HG02852 (cell line): Measurements from ENCODE around the gene KRT79.
"Not testable (repeated sequence)": the region's sequence is repeated elsewhere in the genome, so short reads cannot be mapped to it uniquely, and the experiment has no call there.

Source experiments
- ATAC-seq: cut with Tn5 transposase; IDR thresholded peaks from one replicate; pipeline ENCODE4 v1.9.1; 2021; ENCODE audit warnings: mild to moderate bottlenecking, moderate library complexity; ENCODE audit not compliant: unreplicated experiment

KRT79 gene

DNA sequence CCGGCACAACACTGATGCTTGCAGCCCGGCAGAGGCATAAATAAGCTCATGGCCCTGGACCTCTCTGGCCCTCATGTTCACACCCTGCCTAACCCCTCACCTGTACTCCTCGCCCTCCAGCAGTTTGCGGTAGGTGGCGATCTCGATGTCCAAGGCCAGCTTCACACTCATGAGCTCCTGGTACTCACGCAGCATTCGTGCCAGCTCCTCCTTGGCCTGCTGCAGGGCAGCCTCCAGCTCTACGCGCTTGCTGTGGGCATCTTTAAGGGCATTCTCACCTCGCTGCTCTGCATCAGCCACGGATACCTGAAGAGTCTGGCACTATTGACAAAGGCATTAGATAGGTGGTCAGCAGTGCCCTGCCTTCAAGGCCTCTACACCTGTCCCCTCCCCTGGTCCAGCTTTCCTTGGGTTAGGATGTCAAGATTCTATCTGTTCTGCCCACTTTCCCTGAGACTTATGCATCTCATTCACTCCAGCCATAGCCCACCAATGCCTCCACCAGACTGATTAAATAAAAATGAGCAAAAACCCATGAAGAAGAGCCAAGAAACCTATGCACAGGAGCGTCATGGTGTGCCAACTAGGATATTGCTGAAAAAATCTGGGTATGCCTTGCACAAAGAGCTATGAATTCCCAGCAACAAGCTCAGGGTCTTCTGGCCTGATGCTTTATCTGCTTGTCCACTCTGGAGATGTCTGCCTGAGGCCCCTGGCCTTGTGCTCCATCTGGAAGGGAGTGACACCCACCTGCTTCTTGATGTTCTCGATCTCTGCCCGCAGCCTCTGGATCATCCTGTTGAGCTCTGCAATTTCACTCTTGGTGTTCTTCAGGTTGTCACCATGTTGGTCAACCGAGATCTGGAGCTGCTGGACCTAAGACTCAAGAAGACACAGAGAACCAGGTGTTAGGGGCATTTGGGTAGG, 26.3 kb downstream of the KRT79 start:
- no peak for ATAC-seq

DNA sequence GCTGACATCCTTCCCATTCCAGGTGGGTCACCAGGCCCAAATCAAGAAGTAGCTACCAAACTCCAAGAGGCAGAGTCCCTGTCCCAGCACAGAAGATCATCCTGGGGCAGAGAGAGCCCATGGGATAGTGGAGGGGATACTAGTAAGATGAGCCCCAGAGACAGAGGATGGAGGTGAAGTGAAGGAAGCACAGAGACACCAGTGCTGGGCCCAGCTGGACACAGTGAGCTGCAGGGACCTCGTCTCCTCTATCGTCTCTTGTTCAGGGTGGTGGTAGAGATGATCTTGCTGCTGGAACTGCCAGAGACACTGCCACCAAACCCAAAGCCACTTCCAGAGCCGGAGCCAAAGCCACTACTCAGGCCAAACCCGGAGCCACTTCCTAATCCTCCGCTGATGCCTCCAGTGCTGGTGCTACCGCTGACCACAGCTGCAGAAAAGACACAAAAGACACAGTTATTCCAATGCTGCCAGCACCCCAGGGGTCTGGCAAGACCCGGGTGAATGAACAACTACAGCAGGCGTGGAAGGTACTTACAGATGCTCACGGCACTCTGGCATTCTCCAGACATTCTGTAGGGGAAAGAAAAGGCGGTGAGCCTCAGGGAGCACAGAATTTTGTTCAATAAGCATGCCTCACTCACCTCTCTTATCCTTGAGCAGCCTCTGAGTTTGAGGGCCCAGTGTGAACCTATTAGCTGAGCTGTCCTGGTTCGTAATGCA, 27.1 kb downstream of the KRT79 start:
- ATAC-seq, result no peak

DNA sequence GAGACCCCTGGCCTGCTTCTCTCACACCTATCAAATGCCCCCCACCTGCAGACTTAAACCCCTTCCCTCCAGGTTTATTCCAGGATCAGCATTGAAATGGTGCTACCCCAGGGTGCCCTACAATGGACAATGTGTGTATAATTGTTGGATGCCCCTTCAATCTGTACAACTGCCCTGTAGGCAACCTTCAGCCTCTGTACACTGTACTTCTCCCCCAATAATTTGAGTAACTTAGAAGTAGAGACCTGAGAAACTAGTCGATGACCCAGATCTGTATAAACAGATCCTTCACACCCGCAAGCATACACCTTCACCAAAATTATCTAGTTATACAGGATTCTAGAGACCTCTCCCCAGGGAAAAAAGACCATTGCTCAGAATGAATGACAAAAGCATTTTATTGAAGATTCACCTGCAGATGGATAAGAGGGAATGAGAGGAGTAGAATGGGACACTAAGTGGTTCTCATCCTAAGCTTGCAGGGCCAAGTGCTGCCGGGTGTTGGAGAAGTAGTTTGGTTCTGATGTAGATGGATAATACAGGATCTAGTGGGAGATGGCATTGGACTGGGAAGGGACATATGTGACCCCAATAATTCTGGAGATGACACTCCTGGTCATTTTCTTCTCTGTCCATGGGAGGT, 27.8 kb downstream of the KRT79 start:
- ATAC-seq, result no peak

DNA sequence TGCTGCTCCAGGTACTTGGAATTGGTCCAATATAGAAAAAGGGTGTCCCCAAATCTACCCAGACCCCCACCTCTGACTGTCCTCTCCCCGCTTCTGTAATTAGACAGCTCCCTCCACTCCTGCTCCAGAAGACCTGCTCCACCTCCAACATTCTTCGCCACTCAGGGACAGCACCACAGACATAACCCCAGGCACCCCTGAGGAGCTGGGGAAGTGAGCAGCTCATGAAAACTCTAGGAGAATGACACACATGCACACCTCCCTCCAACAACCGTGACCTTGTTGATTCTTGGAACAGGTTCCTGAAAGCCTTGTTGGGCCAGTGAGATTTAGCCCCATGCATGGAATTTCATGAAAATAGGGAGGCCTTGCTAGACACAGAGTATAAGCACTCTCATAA, 28.4 kb downstream of the KRT79 start:
- ATAC-seq, result no peak

DNA sequence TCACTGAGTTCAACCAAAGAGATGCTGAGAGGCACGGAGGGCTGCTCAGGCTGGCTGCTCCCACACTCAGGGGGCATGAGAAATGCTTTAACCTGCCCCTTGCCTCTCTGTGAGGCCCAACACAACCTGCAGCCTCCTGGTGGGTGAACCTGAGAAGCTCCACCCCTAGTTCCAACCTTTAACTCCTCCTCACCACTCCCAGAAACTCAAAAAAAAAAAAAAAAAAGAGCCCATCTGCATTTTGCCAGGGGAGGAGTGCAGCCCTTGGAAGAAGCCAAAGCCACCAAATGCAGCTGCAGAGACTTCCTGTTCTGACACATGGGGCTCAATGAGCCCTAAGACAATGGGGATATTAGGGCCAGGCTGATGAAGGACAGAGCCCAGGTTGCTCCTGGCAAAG, 29.1 kb downstream of the KRT79 start:
- no peak for ATAC-seq

DNA sequence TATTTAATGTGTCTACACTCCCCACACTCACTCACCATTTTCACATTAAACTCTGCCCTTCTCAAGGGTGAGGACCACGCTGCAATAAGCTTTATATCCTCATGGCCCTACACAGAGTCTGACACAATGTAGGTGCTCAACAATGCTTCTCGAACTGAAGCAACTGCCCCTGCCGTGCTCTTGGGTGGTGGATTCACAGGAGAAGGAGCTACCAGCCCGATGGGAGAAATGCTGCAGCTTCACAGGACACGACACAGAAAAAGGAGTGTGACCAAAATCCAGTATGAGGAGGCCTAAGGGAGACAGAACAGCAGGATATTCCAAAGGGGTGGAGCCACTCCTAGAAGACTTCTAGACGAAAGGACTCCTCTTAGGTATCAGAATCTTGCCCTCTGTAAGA, 31.7 kb downstream of the KRT79 start:
- ATAC-seq, result no peak

DNA sequence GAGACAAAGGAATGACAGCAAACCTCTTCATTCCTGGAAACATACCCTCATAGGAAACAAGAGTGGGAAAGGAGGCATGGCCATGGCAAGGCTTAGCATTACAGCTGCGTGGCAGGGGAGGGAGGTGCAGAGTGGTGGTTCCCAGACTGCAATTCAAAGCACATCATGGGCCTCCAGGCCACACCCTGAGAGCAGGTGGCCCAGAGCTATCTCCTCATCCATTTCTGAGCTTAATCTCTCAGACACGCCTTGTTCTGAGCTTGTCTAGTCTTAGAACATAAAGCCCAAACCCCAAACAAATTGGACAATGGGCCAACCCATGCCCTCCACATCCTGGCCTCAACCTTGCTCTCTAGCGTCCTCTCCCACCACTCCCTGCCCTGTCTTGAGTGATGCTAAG, 32.3 kb downstream of the KRT79 start:
- ATAC-seq, result no peak

DNA sequence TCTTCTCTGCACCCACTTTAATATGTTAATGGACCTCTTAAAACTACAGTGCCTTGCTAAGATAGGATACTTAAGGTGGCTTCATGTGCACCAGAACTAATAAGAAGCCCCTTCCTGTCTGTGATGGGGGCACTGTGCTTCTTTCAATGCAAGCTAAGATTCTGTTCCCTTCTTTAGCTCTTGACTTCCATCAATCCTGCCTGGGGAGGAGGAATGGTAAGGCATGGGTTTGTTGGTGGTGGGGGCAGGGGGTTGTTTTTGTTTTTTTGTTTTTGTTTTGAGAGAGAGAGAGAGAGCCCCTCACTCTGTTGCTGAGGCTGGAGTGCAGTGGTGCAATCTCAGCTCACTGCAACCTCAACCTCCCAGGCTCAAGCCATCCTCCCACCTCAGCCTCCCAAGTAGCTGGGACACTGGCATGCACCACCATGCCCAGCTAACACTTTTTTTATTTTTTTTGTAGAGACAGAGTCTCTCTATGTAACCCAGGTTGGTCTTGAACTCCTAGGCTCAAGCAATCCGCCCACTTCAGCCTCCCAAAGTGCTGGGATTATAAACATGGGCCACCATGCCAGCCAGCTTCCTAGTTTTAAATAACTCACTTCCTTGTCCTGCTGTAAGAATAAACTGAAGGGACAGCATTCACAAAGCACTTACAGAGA, 33.7 kb downstream of the KRT79 start:
- no peak for ATAC-seq

DNA sequence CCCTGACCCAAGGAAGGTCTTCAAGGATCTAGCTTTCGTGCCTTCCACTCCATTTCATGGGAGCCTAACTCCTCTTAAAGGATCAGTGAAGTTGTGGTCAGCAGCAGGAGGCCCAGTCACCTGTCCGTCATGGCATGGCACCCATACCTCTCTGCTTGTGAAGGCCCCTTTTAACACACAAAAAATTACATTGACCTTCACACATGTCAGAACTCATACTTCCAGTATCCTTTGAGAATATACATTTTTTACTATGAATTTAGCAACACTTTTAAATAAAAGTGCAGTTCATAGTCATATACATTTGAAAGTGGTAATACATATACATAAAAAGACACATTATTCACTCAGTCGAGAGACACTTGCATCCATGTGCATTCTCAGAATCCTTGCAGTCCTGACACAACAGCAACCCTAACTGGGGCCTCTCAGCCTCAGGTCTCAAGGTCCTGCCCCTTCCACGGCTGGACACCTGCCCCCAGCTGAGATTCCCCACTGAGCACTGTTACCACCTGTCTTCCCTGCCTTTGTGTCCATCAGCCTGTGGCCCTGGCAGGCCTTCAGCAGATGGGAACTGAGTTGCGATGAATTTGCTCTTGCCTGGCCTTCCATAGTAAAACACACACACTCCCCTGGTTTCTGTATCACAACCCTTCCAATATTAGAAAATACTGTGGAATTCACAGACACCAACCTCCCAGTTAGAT, 34.5 kb downstream of the KRT79 start:
- ATAC-seq, result no peak

DNA sequence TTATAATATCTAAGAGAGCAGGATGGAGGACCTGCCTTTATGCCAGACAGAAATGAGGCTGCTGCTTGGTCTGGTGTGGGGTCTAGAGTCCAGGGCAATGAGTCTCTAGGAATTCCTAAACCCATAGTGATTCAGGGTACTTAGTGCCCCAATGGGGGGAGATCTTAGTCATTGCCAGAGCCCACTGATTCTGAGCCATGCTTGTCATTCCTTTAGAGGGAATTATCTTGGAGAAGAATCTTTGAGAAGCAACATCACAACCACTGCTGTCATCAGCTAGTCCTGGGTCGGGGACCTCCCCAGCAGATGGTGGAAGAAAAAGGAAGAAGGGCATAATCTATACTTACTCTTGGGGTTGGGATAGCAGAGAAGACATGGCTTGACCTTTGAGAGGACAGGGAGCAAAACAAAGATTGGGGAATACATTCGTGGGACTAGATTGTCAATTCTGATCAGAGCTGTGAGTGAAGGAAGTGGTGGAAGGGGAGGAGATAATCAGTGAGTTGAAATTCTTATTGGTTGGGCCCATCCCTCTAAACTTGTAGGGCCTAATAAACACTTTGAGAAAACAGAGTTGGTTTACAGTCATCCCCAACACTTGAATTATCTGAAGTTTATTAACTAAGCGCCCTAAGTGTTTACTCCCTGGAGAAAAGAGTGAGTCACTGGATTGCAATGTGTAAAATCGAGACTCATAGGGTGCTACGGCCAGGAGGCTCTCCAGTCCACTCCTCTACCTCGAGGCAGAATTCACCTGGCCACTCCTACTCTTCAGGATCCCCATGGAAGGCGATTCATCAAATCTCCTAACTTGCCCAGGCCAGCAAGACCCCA, 35.2 kb downstream of the KRT79 start:
- ATAC-seq, result no peak

DNA sequence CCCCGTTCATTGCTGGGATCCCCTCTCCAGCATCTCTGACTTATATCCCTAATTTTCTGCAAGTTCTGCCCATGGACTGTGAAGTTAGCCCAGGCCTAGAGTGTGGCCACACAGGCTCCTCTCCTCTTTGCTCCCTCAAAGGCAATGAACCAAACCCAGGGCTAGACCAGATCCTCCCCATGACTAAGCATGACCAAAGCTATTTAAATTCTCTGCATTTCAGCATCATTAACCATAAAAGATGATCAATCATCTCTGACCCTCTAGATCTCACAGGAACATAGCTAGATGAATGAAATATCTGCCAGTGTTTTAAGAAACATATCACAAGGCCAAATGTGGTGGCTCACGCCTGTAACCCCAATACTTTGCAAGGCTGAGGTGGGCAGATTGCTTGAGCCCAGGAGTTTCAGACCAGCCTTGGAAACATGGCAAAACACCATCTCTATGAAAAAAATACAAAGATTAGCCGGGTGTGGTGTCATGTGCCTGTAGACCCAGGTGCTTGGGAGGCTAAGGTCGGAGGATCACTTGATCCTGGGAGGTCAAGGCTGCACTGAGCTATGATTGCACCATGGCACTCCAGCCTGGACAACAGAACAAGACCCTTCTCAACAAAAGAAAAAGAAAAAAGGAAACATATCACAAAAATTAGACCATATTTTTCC, 36.0 kb downstream of the KRT79 start:
- no peak for ATAC-seq

DNA sequence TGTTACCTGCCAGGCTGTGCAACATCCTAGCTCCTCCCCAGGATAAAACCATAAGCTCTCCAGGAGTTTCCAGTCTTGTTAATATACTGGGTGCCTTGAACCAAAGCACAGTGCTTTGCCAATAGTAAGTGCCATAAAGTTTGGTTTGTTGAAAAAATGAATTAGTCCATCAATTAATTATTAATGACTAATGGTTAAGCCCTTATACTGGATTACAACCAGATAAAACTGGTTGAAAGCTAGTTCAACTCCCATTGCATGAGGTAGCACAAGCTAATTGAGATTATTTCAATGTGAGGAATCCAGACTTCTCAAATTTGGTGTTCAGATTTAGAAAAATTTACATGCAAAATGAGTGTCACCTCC, 36.6 kb downstream of the KRT79 start:
- ATAC-seq, result no peak

DNA sequence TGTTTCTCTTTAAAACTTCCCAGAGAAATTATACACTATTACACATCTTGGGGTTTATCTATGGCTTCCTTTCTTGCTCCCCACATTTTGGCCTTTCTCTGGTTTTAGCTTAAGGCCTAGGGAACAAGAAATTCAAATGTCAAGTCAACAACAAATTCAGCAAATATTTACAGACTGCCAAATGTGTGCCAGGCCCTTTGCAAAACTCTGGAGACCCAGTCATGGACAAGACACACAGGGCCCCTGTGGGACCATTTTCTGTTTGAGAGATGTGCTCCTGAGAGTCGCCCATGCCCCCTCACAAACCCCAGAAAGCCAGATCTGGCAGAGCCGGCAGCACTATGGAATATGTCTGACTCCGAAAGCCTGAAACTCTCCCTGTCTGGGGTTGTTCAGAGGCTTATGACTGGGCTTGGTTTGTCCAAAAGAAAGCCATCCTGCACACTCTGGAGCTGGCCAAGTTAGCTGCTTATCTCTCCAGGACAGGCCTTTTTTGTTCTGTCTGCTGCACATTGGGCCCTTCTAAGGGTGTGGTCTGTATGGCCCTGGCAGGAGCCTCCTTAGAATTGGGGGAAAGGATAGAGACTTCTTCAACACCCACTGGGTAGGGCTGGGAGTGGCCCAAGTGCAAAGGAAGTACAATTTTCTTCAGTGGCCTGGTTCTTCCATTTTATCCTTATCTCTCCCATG, 37.1 kb downstream of the KRT79 start:
- ATAC-seq, result no peak

DNA sequence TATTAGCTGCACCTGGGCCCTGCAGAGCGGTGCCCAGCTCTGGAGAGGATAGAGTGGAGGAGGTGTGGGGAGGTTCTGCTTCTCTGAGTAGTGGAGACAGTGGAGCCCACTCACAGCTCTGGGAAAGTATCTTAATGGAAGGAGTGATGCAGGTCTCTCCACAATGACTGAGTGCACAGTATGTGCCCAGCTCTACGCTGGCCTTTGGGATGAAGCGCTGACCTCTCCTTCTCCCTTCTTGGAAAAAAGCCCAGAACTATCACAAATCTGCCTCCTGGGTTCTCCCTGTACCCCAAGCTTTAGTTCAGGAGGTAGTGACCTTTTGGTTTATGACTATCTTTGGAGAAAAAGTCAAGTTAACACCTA, 37.7 kb downstream of the KRT79 start:
- ATAC-seq, result no peak

DNA sequence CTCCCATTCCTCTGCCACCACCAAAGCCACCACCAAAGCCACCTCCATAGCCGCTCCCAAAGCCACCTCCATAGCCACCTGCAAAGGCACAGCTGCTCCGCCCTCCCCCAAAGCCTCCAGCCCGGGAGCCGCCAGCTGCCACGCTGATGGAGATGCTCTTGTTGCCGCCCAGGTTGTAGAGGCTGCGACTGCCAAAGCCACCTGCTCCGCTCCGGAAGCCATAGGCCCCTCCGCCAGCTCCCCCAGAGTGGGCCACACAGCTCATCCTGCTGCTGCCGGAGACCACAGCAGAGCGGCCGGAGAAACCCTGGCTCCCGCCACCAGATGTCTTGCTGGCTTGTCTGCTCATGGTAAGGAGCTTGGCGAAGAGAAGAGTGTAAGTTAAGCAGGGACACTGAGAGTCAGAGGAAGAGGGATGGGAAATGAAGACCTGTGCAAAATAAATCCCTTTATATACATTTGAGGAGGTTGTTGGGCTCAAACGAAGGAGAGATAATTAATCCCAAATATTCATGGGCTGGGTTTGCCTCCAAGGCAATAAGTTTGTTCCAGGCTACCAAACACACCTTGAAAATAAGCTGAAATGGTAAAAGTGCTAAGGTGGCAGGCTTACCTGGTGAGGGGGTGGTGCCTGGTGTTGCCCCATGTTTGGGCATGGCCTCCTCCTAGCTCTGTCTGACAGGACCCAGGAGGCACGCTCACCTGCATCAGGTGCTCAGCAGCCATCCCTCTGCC, 38.2 kb downstream of the KRT79 start, which contains the start of gene KRT3:
TSS of gene KRT3 (minus strand) at position 424 of the 735 bp plus-strand sequence. CDS start at position 349, 75 bp downstream.
- no peak for ATAC-seq

DNA sequence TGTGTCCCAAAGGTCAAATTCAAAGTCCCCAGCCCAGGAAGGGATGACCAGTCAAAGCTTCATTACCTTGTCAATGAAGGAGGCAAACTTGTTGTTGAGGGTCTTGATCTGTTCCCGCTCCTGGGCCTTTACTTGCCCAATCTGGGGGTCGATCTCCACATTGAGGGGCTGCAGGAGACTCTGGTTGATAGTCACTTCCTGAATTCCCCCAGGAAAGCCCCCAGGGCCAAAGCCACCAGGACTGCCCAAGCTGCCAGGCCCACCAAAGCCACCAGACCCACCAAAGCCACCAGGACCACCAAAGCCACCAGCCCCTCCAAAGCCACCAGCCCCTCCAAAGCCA, 38.8 kb downstream of the KRT79 start:
- ATAC-seq, result not testable (repeated sequence)

DNA sequence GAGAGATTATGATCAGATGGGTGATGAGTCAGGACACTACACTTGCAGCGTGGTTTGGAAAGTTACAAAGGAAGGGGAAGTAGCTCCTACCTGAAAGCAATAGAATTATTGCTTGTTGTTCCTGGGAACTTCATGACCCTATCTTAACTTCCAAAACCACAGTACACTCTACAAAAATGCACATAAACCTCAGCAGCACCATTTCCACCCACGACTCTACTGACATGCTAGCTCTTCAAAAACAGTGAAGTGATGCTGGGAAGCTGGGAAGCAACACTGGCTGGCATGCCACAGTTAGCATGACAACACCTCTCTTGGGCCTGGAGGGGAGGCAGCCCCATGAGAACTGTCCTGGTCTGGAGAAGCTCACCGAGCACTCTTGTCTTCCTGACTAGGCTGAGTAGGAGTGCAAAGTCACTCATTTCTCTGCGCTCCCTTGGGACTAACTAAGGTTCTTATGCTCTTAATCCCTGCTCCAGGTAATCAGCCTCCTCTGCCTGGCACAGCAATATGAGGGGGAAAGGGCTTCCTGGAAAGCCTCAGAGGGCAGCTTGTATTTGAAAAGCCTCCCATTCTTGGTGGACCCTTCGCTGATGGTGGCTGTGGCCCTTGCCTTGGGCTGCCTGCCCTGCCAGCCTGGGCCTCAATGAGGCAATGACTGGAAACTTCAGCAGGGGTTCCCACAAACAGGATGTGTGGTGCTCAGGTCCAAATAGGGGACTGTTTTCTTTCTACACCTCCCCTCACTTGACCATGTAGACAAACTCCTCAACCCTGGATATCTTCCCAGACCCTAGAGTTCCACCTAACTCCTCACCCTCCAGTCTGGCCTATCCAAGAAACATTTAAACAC, 39.4 kb downstream of the KRT79 start:
- no peak for ATAC-seq
